Sigmoid colon (tissue), 7 donors: Measurements from ENCODE around the gene PRKCZ. TPM values are rescaled to one million over a fixed set of nuclear protein-coding genes. Genes with fewer than 3 reads are reported as not detected.
"Not testable (repeated sequence)": the region's sequence is repeated elsewhere in the genome, so short reads cannot be mapped to it uniquely, and the experiment has no call there.

Experiments used
- DNase-seq: peaks from one replicate; pipeline ENCODE4 v3.0.0-alpha.2; 2019
- H3K27ac ChIP-seq, 4 donors: fragments of 200-600 bp; sonication (generic); one replicate each; pipeline ENCODE4 v1.5.1; 2016 to 2019; ENCODE audit warnings: mild to moderate bottlenecking in 1 of 4
- H3K27me3 ChIP-seq, 3 donors: fragments of 200-600 bp; sonication (generic); one replicate each; pipeline ENCODE4 v1.5.1; 2019; ENCODE audit warnings: mild to moderate bottlenecking in 1 of 3
- H3K36me3 ChIP-seq, 4 donors: fragments of 200-600 bp; sonication (generic); one replicate each; pipeline ENCODE4 v1.5.1; 2016 to 2019
- H3K4me1 ChIP-seq, 4 donors: fragments of 200-600 bp; sonication (generic); one replicate each; pipeline ENCODE4 v1.5.1; 2017 to 2019
- H3K4me3 ChIP-seq, 4 donors: fragments of 200-600 bp; sonication (generic); one replicate each; pipeline ENCODE4 v1.5.1; 2017 to 2019; ENCODE audit warnings: mild to moderate bottlenecking in 2 of 4, moderate library complexity in 1 of 4
- H3K9me3 ChIP-seq, 4 donors: fragments of 200-600 bp in 3 of 4; sonication (generic) in 3 of 4; one replicate each; pipeline versions ENCODE4 v1.5.1 to v1.6.1; 2013 to 2019
- EP300 ChIP-seq, 4 donors: sonication (generic); formaldehyde crosslinking; IDR thresholded peaks; one replicate each; pipeline ENCODE4 v1.6.1; 2017; ENCODE audit warnings: antibody characterized with exemption in 4 of 4
- POLR2A ChIP-seq, 2 donors: fragments of 450-650 bp; IDR thresholded peaks; one replicate each; pipeline ENCODE4 v1.6.1; 2016; ENCODE audit warnings: antibody characterized with exemption in 2 of 2, mild to moderate bottlenecking in 2 of 2, moderate library complexity in 2 of 2
- POLR2AphosphoS5 ChIP-seq, 4 donors: sonication (generic); formaldehyde crosslinking; IDR thresholded peaks; one replicate each; pipeline ENCODE4 v1.6.1; 2017; ENCODE audit warnings: antibody characterized with exemption in 4 of 4
- WGBS, 2 donors: extraction: QIAGEN DNeasy Blood & Tissue Kit; methylation state at CpG; one replicate each; pipeline ENCODE4 v1.1.7; 2013; 5-methylcytosine and 5-hydroxymethylcytosine counted together
- intact Hi-C: fragments of 100-400 bp; cut with DNase I; formaldehyde crosslinking; loops from one replicate; pipeline ENCODE4 v1.15.1; 2023
- polyA plus RNA-seq, 3 donors: library from polyadenylated mRNA; stranded (reverse); fragments of 200-250 nt; gene quantifications; one replicate each; pipeline ENCODE4 v1.2.3, GENCODE V29; 2013
- total RNA-seq, 4 donors: library from RNA; depleted of rRNA; stranded (reverse); fragments of >200 nt; gene quantifications; one replicate each; pipeline ENCODE4 v1.1.0, GENCODE V29; 2016
- TF ChIP-seq, protein P1 (sequence below), 4 experiments: fragments of 450-650 bp in 3 of 4; fragments of 200-600 bp in 1 of 4; IDR thresholded peaks; one replicate each; pipeline ENCODE4 v1.5.1; 2016 to 2019; ENCODE audit warnings: antibody characterized with exemption in 4 of 4, mild to moderate bottlenecking in 3 of 4, moderate library complexity in 2 of 4
- donor health status: healthy with polysubstance abuse.
- donor health status: Bipolar disorder and iron deficiency.
- donor health status: healthy.

The PRKCZ gene
- total and polyA plus RNA-seq, 7 donors: 1.4 to 52.9 (median 4.8) TPM

GRCh38 chr1:2145946-2146835, 96.0 kb downstream of the PRKCZ start:
- no peak for DNase-seq
- Histone ChIP-seq H3K4me1 (no peaks in the 10 kb centered on the region), H3K36me3 (no peaks in the 10 kb centered on the region), H3K9me3 (no peaks in the 10 kb centered on the region), H3K4me3 (no peak overlapping the region), H3K27me3 (no peaks in the 10 kb centered on the region), H3K27ac (no peak overlapping the region)
- TF ChIP-seq, protein P1, sequence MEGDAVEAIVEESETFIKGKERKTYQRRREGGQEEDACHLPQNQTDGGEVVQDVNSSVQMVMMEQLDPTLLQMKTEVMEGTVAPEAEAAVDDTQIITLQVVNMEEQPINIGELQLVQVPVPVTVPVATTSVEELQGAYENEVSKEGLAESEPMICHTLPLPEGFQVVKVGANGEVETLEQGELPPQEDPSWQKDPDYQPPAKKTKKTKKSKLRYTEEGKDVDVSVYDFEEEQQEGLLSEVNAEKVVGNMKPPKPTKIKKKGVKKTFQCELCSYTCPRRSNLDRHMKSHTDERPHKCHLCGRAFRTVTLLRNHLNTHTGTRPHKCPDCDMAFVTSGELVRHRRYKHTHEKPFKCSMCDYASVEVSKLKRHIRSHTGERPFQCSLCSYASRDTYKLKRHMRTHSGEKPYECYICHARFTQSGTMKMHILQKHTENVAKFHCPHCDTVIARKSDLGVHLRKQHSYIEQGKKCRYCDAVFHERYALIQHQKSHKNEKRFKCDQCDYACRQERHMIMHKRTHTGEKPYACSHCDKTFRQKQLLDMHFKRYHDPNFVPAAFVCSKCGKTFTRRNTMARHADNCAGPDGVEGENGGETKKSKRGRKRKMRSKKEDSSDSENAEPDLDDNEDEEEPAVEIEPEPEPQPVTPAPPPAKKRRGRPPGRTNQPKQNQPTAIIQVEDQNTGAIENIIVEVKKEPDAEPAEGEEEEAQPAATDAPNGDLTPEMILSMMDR (IDR thresholded peaks at IDR 0.05): no peak
- TF ChIP-seq EP300 (IDR thresholded peaks at IDR 0.05): no peak
- 85 to 93% methylated on average over 19 of the region's 19 CpGs for WGBS, 2 donors
- intact Hi-C loops: no loop called here

GRCh38 chr1:2146836-2147517, 96.8 kb downstream of the PRKCZ start:
- H3K4me3 ChIP-seq: no peak overlapping the region
- H3K27me3 ChIP-seq: no peaks in the 10 kb centered on the region
- no peak for DNase-seq
- whole genome bisulfite sequencing, 2 donors: 93 to 95% methylated on average over 11 of the region's 11 CpGs
- H3K27ac ChIP-seq: no peak overlapping the region
- TF ChIP-seq EP300 (IDR thresholded peaks at IDR 0.05) (no peak), POLR2AphosphoS5 (IDR thresholded peaks at IDR 0.05) (no peak), POLR2A (IDR thresholded peaks at IDR 0.05) (no peak)
- TF ChIP-seq, protein P1 (IDR thresholded peaks at IDR 0.05): no peak
- intact Hi-C loops: no loop called here
- H3K9me3 ChIP-seq: no peaks in the 10 kb centered on the region
- H3K36me3 ChIP-seq: no peaks in the 10 kb centered on the region
- no peaks in the 10 kb centered on the region for H3K4me1 ChIP-seq

- H3K36me3 ChIP-seq, H3K4me1 ChIP-seq, DNase-seq, H3K9me3 ChIP-seq, intact Hi-C loops, H3K4me3 ChIP-seq, H3K27me3 ChIP-seq, H3K27ac ChIP-seq: not testable (repeated sequence)
- WGBS, 2 donors: 97 to 98% methylated on average over 5 of the region's 5 CpGs
Observed at GRCh38 chr1:2147869-2148268, 97.7 kb downstream of the PRKCZ start.

- Histone ChIP-seq H3K4me3 (no peak overlapping the region), H3K4me1 (no peaks in the 10 kb centered on the region), H3K36me3 (no peaks in the 10 kb centered on the region), H3K9me3 (no peaks in the 10 kb centered on the region), H3K27me3 (no peaks in the 10 kb centered on the region), H3K27ac (no peak overlapping the region)
- intact Hi-C loops: no loop called here
- TF ChIP-seq POLR2AphosphoS5 (IDR thresholded peaks at IDR 0.05): peak in 1 of 4 donors; percentile 41
- no peak for TF ChIP-seq POLR2A (IDR thresholded peaks at IDR 0.05)
- TF ChIP-seq, protein P1 (IDR thresholded peaks at IDR 0.05): no peak
- TF ChIP-seq EP300 (IDR thresholded peaks at IDR 0.05): no peak
- 48 to 83% methylated on average over 14 of the region's 14 CpGs for WGBS, 2 donors
- DNase-seq: no peak
Observed at GRCh38 chr1:2148691-2149090, 98.5 kb downstream of the PRKCZ start.

- TF ChIP-seq POLR2A (IDR thresholded peaks at IDR 0.05) (no peak), POLR2AphosphoS5 (IDR thresholded peaks at IDR 0.05) (no peak), EP300 (IDR thresholded peaks at IDR 0.05) (no peak)
- TF ChIP-seq, protein P1 (IDR thresholded peaks at IDR 0.05): no peak
- Histone ChIP-seq H3K27ac (no peak overlapping the region), H3K4me1 (no peaks in the 10 kb centered on the region), H3K4me3 (no peak overlapping the region), H3K36me3 (no peaks in the 10 kb centered on the region), H3K9me3 (no peaks in the 10 kb centered on the region), H3K27me3 (no peaks in the 10 kb centered on the region)
- DNase-seq: no peak
- 88 to 94% methylated on average over 19 of the region's 19 CpGs for WGBS, 2 donors
- intact Hi-C loops: no loop called here
Observed at GRCh38 chr1:2150801-2151200, 100.6 kb downstream of the PRKCZ start.
